Stimulated activated CD4-positive, alpha-beta T cell treated with anti-CD3 and anti-CD28 coated beads, Interleukin-12 subunit alpha, Interleukin-12 subunit beta, amount 100 ng/mL, for 48 hours (primary cell): Measurements from ENCODE around the gene IREB2.

ENCODE experiments used
- DNase-seq, 3 donors: peaks; one replicate each; pipeline ENCODE4 v3.0.0-alpha.2; 2020; ENCODE audit warnings: low read depth in 2 of 3, low spot score in 1 of 3

IREB2 gene

GRCh38 chr15:78405336-78405924 lies 32.6 kb upstream of the IREB2 start:
- DNase-seq: no peak

GRCh38 chr15:78406016-78406585 lies 31.9 kb upstream of the IREB2 start:
- no peak for DNase-seq

- DNase-seq: no peak
Observed at GRCh38 chr15:78407608-78408354, 30.2 kb upstream of the IREB2 start.

GRCh38 chr15:78408355-78408640 lies 29.7 kb upstream of the IREB2 start:
- no peak for DNase-seq

GRCh38 chr15:78408961-78409360 lies 29.1 kb upstream of the IREB2 start:
- DNase-seq: no peak

GRCh38 chr15:78411061-78411460 lies 27.0 kb upstream of the IREB2 start:
- DNase-seq: no peak

GRCh38 chr15:78414621-78415250 lies 23.3 kb upstream of the IREB2 start:
- DNase-seq: no peak

GRCh38 chr15:78415284-78415683 lies 22.7 kb upstream of the IREB2 start:
- no peak for DNase-seq

GRCh38 chr15:78417754-78418630 lies 20.0 kb upstream of the IREB2 start:
- DNase-seq: no peak

GRCh38 chr15:78418686-78419085 lies 19.3 kb upstream of the IREB2 start:
- no peak for DNase-seq

GRCh38 chr15:78419367-78419766 lies 18.6 kb upstream of the IREB2 start:
- DNase-seq: no peak

GRCh38 chr15:78420220-78420619 lies 17.8 kb upstream of the IREB2 start:
- no peak for DNase-seq

- no peak for DNase-seq
Observed at GRCh38 chr15:78420766-78421165, 17.2 kb upstream of the IREB2 start.

- no peak for DNase-seq
Observed at GRCh38 chr15:78421238-78421965, 16.6 kb upstream of the IREB2 start.

- DNase-seq: peak; percentile 37 to 55 (median 51)
Observed at GRCh38 chr15:78422571-78423340, 15.3 kb upstream of the IREB2 start.

GRCh38 chr15:78424673-78425072 lies 13.3 kb upstream of the IREB2 start:
- DNase-seq: no peak

GRCh38 chr15:78425643-78426042 lies 12.4 kb upstream of the IREB2 start:
- DNase-seq: no peak

GRCh38 chr15:78426300-78426699 lies 11.7 kb upstream of the IREB2 start:
- no peak for DNase-seq

- no peak for DNase-seq
Observed at GRCh38 chr15:78427953-78428352, 10.1 kb upstream of the IREB2 start.

- no peak for DNase-seq
Observed at GRCh38 chr15:78429477-78429876, 8.5 kb upstream of the IREB2 start.
